ENCODE data around the gene MYO9A.

MYO9A gene

GRCh38 chr15:72155003-72155621 lies 37.2 kb upstream of the MYO9A start (continued):
- TF ChIP-seq ZBTB26 (tag by site-specific recombination; optimal IDR thresholded peaks at IDR 0.05), result no peak
- TF ChIP-seq ZNF561 (tag by site-specific recombination; IDR thresholded peaks at IDR 0.05; ENCODE audit: borderline replicate concordance), result 0 out of 2 replicates have a peak, but pooled peaks have one; percentile 19
- no peak for TF ChIP-seq BCL11B (tag by site-specific recombination; IDR thresholded peaks at IDR 0.05; ENCODE audit: low read depth)
- no peak for TF ChIP-seq ZNF311 (tag by site-specific recombination; IDR thresholded peaks at IDR 0.05; ENCODE audit: borderline replicate concordance)
- TF ChIP-seq ZNF16 (tag by site-specific recombination; IDR thresholded peaks at IDR 0.05; ENCODE audit: low read depth), result no peak
- 0 out of 2 replicates have a peak, but pooled peaks have one; percentile 16 for TF ChIP-seq EGR2 (tag by site-specific recombination; IDR thresholded peaks at IDR 0.05; ENCODE audit: low read depth)
- no peak for TF ChIP-seq MEIS1 (CRISPR knock-in tag; IDR thresholded peaks at IDR 0.05; ENCODE audit: borderline replicate concordance)
- TF ChIP-seq OSR2 (tag by site-specific recombination; IDR thresholded peaks at IDR 0.05), result no peak
- TF ChIP-seq, protein P1, sequence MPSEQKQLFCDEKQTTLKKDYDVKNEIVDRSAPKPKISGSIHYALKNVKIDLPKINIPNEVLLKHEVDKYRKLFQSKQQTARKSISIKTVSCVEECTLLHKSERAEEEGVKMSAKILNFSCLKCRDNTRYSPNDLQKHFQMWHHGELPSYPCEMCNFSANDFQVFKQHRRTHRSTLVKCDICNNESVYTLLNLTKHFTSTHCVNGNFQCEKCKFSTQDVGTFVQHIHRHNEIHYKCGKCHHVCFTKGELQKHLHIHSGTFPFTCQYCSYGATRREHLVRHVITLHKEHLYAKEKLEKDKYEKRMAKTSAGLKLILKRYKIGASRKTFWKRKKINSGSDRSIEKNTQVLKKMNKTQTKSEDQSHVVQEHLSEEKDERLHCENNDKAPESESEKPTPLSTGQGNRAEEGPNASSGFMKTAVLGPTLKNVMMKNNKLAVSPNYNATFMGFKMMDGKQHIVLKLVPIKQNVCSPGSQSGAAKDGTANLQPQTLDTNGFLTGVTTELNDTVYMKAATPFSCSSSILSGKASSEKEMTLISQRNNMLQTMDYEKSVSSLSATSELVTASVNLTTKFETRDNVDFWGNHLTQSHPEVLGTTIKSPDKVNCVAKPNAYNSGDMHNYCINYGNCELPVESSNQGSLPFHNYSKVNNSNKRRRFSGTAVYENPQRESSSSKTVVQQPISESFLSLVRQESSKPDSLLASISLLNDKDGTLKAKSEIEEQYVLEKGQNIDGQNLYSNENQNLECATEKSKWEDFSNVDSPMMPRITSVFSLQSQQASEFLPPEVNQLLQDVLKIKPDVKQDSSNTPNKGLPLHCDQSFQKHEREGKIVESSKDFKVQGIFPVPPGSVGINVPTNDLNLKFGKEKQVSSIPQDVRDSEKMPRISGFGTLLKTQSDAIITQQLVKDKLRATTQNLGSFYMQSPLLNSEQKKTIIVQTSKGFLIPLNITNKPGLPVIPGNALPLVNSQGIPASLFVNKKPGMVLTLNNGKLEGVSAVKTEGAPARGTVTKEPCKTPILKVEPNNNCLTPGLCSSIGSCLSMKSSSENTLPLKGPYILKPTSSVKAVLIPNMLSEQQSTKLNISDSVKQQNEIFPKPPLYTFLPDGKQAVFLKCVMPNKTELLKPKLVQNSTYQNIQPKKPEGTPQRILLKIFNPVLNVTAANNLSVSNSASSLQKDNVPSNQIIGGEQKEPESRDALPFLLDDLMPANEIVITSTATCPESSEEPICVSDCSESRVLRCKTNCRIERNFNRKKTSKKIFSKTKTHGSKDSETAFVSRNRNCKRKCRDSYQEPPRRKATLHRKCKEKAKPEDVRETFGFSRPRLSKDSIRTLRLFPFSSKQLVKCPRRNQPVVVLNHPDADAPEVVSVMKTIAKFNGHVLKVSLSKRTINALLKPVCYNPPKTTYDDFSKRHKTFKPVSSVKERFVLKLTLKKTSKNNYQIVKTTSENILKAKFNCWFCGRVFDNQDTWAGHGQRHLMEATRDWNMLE (tag by site-specific recombination; conservative IDR thresholded peaks at IDR 0.05; ENCODE audit: low read depth), result no peak
- peak; percentile 53 for TF ChIP-seq GLIS1 (tag by site-specific recombination; IDR thresholded peaks at IDR 0.05)
- no peak for TF ChIP-seq ZNF133 (tag by site-specific recombination; IDR thresholded peaks at IDR 0.05)
- 0 out of 2 replicates have a peak, but pooled peaks have one; percentile 20 for TF ChIP-seq ZNF223 (tag by site-specific recombination; IDR thresholded peaks at IDR 0.05)
- no peak for TF ChIP-seq RBAK (tag by site-specific recombination; IDR thresholded peaks at IDR 0.05)
- 0 out of 2 replicates have a peak, but pooled peaks have one; percentile 12 for TF ChIP-seq SP7 (tag by site-specific recombination; IDR thresholded peaks at IDR 0.05)
- 0 out of 2 replicates have a peak, but pooled peaks have one; percentile 22 for TF ChIP-seq ZIC2 (tag by site-specific recombination; IDR thresholded peaks at IDR 0.05)
- TF ChIP-seq ZBTB48 (tag by site-specific recombination; IDR thresholded peaks at IDR 0.05), result peak; percentile 71; the same call in 1 of the 2 replicates

- CTCF ChIA-PET, result interaction anchor here (1.0 to 1.9 kb wide), 6 partner anchors 36 to 411 kb away, joined by 3 to 11 read pairs (median 5); partner anchors contain the start of genes MYO9A and SENP8
- TF ChIP-seq KLF9 (tag by site-specific recombination; IDR thresholded peaks at IDR 0.05; ENCODE audit: low read depth) (no peak), ZNF785 (tag by site-specific recombination; IDR thresholded peaks at IDR 0.05) (no peak), ZNF394 (tag by site-specific recombination; IDR thresholded peaks at IDR 0.05; ENCODE audit: borderline replicate concordance) (peak; percentile 75; the same call in 1 of the 2 replicates), ZNF335 (tag by site-specific recombination; conservative IDR thresholded peaks at IDR 0.05) (peak; percentile 16; the same call in 1 of the 2 replicates), IKZF3 (tag by site-specific recombination; IDR thresholded peaks at IDR 0.05) (no peak), ZFHX2 (tag by site-specific recombination; conservative IDR thresholded peaks at IDR 0.05) (peak; percentile 25; the same call in 1 of the 2 replicates)
- no peaks in the 10 kb centered on the region for H3K9me3 ChIP-seq (ENCODE audit: control insufficient read depth, insufficient read depth, low read depth, low read length)
- H3K27ac ChIP-seq (ENCODE audit: extremely low read depth, low read depth, low read length), result no peak overlapping the region
- POLR2A ChIA-PET, result interaction anchor here (0.6 to 1.1 kb wide), 2 partner anchors 36 to 253 kb away, joined by 3 to 4 read pairs; partner anchors contain the start of genes MYO9A and SENP8
- no peaks in the 10 kb centered on the region for H3K36me3 ChIP-seq (ENCODE audit: control insufficient read depth in 2 of 2, insufficient read depth in 1 of 2, low read length in 2 of 2)
- H3K4me3 ChIP-seq (ENCODE audit: low read depth, low read length), result no peak overlapping the region
- peaks cover 13% of the 10 kb centered on the region for H3K4me1 ChIP-seq (ENCODE audit: control insufficient read depth, insufficient read depth, low read length)
Measured at GRCh38 chr15:72154316-72154715, 36.4 kb upstream of the MYO9A start.
